NCI-H2196 treated with DMSO at 0.1 percent for 48 hours (cell line): ENCODE results near the gene ICA1.

Experiments
- DNase-seq: peaks from one replicate; lab custom pipeline; 2025; ENCODE audit not compliant: unreplicated experiment; lab: John Stamatoyannopoulos, UW

ICA1 gene

DNA sequence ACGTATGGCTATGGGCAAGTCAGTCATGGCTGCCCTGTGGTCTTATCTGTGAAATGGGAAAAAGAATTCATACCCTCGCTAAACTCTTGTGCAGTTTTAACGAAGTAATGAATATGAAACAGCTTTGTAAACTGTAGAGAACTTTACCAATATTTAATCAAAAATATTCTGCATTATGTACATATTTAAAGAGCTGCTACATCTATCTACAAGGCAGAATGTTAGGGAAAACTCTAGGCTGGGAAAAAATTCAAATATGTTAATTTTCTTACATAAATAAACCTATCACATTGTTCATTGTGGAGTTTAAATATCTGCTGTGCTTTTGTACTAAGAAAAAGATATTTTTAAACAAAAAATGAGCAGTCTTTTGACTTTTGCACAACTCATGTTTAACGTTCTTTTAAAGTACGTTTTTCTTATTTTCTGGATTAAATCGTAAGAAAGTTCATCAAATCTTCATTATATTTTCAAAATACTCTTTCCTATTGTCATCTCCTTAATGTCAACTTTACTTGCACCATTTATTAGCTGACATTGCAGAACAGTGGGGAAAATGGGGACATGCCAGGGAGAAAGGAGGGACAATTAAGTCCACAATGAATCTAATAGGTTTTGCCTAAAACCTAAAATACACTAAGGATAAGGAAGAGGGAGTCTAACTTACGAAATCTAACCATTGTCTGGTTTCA lies 57.5 kb downstream of the ICA1 start:
- DNase-seq: no peak

DNA sequence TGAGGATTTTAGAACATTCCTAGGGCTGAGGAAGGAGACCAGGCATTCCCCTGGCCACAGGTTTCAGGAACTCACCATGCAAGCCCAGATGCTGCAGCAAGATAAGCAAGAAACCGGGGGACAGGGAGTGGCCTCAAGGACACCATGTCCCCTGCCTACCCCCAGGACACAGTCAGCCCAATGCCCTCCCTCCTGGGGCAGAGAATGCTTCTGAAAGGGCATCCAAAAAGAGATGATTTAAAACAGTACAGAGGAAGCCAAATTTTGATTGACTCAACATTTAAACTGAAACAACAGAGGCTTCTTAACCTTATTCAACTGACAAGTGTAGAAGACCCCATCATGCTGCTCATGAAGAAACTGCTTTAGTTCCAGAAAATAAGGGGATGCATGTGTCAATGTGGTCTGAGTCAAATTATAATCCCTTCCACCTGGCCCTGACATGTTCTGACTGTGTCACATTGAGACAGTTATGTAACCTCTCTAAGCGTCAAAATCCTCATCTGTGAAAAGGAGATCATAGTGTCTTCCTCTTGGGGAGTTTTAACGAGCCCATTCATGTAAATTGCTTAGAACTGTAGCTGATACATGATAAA lies 60.0 kb downstream of the ICA1 start:
- DNase-seq: no peak

DNA sequence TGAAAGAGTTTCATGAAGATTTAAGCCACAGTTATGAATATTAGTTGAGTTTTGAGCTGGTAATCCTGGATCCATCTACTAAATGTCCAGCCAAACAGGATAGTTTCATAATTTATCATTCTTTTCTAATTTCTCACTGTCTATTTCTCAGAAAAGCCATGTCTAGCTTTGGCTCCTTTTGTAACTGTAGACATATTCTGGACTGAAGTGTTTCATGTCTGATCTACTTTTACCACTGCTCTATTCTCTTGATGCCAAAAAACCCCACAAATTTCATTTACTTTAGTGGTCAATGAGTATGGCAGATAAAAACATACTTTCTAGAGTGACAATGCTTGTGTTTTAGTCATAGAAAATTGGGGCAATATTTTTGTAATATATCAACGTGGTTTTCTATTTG lies 61.2 kb downstream of the ICA1 start:
- no peak for DNase-seq

DNA sequence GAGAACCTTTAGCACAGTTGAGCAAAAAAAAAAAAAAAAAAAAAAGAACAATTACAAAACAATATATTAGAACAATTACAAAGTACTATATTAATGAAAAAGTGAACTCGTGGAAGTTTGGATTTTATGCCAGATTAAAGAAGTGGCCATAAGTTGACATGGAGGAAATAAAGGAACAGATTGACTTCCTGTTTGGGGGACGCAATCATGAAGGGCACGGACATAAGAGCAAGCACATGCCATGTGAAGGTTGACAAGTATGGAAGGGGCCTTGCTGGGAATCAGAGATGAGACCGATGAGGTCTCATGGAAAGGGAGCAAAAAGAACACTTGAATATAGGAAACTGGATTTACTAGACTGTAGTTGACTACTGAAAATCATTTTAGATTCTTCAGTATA lies 61.7 kb downstream of the ICA1 start:
- DNase-seq: no peak

DNA sequence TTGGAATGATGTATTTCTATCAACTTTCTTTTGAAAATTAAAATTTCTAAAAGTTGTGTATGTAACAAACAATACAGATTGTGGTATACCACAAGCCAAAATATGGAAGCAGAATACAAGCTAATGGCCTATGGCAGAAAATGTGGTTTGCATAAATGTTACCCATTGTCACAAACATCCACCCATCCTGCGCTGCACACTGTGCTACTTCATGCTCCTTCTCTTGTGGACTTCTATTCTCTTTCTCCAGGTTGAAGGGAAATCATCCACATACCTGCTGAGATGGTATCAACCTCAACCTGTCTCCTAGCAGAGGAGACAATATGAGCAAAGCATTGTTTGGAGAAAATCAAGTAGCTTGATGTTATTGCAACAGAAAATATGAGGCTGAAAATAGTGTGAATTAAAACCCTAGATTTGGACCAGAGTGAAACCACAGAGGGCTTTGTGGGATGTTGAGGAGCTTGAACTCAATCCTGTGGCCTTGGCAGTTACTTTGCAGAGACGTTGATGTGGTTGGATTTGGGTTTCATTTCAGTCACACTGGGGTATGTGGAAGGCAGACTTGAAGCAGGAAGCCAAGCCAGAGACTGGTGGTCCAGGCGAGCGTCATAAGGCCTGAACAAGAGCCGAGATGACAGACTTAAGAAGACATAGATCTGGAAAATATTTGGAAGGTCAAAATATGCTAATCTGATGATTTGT lies 63.8 kb downstream of the ICA1 start:
- no peak for DNase-seq

DNA sequence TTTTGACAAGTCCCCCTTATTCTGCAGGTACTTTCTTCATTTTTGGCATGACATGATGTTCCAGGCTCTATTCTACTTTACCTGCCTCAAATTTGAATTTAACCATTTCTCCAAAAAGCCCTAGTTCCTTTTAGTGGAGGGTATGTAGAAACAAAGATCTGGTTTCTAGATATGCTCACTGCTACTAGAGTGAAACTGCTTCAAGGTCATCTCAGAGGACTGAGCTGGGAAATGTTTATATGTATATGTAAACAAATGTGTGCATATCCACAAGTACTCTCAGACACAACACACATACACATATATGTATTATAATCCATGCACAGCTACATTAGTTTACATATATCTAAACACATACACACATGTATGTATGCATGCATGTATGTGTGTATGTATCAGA lies 69.1 kb downstream of the ICA1 start:
- no peak for DNase-seq

DNA sequence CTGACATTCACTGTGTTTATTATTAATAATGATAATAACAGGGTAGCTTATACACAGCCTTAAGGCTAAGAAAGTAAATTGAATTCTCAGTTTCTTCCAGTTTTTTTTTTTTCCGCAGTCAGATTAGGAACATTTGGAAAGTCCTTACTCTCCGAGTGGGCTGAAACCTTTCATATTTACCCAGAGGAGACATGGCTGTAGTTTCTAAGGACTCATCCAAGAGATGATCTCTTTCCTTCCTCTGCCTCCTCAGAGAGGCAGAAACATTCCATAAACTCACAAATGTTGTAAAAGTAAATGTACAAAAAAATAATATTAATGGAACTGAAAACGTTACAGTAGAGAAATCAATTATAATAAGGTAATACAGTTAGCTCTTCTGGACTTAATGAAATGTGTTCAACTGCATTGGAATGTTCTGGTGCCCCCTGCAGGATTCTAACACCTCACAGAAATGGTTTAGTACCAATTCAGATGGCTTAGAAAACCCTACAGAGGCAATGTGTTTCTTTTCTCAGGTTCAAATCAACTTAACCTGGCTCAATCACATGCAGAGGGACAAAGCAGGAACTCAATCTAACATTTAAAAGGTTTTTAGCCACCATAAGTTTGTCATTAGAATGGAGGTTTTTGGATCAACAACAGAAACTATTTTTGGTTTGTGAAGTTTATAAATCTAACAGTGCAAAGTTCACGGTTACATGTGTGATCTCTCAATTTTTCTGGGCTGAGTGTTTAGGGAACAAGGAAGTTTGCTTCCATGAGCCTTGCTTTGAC lies 71.7 kb downstream of the ICA1 start:
- DNase-seq: peak; percentile 39

DNA sequence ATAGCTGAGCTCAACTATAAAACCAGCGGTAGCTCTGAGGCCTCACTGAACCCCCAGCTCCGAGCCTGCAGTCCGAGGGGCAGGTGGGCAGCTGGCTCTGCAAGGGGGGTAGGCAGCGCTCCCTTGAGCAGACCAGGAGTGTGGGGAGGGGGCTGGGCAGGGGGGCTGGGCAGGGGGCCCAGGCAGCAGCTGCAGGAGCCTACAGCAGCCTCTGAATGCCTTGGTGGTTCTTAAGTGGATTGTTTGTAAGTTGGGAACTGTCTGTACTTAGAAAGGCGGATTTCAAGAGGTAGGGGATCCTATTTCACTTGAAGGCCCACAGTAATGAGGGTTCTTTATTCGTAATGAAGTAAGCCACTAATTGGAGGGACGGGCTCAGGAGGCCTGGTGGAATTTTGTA lies 72.3 kb downstream of the ICA1 start:
- peak; percentile 40 for DNase-seq

DNA sequence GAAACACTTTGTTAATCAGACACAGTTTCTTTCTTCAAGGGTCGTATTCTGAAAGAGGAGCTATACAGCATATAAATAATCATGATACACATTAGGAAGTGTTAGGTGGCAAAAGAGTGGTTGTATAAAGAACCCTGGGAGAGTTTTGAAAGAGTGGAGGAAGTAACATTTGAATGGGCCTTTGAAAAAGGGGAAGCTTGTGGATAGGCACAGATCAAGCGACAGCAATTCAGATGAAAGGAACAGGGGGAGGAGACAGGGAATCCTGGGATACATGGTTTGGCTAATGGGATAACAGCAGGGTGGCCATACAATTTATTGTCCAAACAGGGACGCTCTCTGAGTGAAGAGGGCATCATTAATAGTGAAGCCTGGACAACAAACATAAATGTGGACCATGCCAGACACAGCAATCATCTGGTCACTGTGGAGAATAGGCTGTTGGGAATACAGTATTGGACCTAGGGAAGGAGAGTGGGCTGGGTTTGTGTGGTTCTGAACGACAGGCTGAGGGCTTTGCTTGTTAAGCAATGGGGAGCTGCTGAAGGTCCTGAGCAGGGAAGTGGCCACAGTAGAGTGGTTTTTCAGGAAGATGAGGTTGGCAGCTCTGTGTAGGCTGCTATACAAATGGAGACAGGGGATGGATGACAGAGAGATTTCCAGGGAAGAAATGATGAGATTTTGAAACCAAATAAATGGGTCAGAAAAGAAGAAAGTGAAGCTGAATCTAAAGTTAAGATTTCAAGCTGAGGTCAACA lies 75.9 kb downstream of the ICA1 start:
- DNase-seq: no peak

DNA sequence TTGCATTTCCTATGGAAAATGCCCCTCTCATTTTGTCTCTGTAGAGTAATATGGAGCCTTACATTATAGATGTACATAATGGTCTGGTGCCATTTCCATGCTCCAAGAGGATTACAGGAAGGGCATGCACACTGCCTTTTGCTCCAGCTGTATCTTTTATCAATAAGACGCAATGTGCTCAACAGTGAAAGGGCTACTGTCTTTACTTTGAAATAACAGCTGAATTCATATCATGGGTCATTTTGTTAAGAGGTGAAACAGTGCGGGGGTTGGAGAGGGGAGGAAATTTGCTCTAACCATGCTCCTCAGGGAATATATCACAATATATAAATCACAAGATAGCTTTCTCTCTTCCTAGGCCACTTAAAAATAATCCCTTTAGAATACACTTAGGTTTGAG lies 77.7 kb downstream of the ICA1 start:
- DNase-seq: no peak

DNA sequence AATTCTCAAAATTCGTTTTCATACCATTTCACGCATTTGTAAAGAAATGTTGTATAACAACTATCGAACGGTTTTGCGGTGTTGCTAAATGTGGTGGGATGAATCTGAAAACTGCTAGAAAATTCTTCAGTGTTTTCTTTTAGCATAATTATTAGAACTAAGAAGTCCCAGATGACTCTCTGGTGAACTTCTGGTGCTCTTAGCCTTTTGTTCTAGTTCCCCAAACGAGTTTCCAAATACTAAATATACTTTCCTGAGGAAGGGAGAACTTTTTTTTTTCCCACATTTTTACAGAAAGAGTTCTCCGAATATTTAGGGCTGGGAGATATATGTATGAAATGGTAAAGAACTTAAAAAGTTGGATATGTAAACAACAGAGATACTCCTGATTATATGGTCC lies 82.5 kb downstream of the ICA1 start:
- DNase-seq: no peak

DNA sequence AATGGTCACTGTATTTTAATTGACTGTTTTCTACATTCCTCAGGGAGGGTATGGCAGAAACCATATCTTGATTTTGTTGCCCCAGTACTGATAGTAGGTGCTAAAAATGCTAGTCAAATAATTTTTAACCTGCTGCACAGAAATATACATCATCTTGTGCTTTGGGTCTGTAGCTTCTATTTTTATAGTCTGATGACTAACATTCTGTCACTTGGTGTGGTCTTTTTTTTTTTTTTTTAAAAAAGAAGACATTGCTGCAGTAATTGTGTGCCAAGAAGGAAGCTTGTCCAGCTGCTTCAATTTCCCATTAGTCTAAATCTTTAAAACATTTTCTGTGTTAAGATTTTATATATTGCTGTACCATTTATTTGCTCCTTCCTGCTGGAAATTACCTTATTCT lies 83.6 kb downstream of the ICA1 start:
- no peak for DNase-seq

DNA sequence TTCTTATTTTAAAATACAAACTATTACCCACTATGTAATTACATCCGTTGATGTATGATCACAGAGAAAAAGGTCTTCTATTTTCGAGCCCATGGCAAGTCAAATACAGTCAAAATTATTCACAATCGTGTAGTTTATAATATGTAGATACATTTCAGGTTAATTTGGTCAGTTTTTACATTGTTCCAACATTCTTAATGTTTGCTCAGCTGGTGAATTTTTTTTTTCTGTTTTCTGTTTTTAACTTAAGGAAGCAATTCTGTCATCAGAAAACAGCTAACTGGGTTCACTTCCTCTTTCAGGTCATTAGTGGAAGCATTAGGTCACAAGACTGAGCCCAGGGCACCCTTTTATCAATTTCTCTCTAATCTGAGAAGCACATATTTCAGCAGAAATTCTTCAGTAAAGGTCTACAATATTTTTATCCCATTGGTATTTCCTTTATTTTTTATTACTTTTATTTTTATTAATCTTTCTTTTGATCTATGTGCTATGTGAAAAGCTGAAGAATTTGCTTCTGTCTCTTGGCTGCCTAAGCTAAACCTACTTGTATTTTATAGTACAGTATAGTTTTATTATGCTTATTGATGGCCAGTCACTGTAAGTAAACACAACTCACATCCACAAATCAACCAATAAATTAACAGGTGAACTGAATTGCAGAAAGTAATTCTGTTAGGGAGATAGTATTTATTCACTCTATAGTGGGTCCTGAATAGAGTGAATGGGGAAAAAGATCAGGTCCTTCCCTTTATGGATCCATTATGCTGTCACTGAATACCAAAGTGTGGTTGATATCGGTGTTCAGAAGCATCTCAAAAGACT lies 84.6 kb downstream of the ICA1 start:
- no peak for DNase-seq

DNA sequence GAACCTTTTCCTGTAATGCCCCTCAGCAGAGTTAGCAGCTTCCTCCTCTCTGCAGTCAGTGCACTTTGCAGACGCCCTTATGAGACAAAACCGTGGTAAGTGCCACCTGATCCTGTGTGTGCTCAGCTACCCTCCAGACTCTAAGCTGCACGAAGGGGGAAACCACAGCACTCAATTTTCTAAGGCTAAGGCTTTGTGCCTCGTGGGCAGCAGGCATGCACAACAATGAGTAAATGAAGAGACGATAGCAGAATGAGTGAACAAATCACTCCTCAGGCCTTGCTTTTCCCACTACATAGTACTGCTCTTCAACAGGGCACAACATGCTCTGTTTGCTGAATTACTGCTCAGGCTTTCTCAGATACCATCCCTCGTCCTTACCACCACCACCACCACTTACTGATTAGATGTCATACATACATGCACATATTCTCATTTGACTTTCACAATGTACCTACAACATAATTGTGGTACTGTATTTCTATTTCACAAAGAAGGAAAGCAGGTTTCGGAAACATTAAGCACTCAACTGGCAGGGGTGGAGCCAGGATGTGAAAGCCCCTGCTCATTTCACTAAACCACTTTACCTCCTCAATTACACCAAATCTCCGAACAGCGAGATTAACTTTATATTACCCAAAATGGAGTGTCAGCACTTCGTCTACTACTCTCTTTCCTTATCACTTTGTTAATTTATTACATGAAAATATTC lies 85.4 kb downstream of the ICA1 start:
- no peak for DNase-seq

DNA sequence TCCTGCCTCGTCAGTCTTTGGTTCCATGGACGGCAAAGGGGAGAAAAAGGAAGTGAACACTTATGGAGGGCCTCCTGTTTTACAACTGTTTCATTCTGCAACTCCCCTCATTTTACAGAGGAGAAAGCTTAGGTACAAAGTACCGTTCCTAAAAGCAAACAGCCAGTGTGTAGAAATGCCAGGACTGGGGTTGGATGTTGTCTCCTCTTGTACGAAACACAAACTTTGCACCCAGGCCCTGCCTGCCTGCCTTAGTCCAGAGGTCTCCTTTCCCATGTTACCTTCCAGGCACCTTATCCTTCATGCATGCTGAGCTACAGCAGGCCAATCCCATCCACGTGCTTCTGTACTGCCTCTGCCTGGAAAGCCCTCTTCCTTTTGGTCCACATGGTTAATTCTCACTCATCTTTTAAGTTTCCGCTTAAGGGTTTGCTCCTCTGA lies 86.0 kb downstream of the ICA1 start:
- no peak for DNase-seq

DNA sequence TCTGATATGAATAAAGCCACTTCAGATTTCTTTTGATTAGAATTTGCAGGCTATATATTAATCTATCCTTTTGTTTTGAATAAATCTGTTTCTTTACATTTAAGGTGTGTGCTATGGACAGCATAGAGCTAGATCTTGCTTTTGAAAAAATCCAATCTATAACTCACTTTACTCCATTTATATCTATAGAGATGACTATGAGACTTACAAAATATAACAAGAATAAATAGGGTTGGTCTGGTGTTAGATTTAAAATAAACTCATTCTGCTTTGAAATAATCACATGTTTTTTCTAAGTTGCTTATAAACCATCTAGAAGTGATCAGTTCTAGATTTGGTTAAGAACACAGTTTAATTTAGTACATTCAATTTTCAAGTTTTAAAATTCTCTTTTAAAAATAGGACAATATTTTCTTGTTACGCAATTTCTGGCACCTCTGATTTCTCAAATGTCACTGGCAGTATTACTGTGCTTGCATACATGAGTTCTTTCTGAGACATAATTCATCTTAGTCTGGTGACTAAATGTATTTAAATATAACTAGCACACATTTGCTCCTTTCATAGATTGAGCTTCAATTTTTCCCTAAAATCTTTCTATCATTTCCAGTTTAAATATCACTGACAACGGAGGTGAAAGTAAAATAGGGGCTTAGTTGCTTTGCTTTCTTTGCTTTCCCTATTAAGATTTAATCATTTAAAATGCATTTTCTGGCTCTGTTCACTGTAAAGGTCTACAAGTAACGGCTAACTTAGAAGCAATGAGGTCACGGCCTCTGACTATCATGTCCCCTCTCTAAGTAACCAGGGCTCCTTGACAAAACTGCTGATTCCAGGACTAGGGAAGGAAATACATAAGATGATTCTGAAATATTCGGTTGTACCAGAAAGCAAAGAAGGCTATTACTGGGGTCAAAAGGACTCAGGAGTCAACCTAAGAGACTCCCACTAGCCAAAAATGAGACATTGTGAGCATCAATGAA lies 89.3 kb downstream of the ICA1 start:
- no peak for DNase-seq

DNA sequence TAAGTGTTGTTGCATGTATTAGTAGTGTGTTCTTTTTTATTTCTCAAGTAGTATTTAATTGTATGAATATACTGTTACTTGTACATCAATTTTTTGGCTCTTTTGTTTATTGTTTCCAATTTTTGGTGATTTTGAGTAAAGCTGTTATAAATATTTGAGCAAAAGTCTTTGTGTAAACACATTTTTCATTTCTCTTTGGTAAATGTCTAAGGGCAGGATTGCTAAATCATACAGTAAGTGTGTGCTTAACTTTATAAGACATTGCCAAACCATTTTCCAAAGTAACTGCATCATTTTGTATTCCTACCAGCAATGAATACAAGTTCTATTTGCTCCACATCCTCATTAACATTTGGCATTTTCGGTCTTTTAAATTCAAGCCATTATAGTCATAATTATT lies 92.8 kb downstream of the ICA1 start:
- no peak for DNase-seq

DNA sequence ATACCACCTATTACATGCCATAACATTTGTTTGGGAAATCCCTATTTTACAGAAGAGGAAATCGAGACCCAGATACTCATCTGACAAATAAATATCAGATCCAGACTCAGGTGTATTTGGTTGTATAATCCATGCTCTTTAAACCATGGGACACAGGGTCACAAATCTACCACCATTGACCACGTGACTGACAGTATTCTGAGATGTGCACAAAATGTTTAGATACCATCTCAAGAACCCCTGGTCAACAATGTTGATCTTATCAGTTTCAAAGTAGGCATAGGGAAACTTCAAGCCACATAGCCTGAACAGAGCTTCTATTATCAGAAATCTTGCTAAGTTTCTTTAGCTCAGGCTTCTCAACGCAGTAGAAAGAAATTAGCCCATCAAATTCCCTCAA lies 93.6 kb downstream of the ICA1 start:
- no peak for DNase-seq
